ENCODE results near the gene CCDC91.

The CCDC91 gene

GRCh38 chr12:28550757-28551704, 360.8 kb downstream of the CCDC91 start:
- no peak for DNase-seq

DNA sequence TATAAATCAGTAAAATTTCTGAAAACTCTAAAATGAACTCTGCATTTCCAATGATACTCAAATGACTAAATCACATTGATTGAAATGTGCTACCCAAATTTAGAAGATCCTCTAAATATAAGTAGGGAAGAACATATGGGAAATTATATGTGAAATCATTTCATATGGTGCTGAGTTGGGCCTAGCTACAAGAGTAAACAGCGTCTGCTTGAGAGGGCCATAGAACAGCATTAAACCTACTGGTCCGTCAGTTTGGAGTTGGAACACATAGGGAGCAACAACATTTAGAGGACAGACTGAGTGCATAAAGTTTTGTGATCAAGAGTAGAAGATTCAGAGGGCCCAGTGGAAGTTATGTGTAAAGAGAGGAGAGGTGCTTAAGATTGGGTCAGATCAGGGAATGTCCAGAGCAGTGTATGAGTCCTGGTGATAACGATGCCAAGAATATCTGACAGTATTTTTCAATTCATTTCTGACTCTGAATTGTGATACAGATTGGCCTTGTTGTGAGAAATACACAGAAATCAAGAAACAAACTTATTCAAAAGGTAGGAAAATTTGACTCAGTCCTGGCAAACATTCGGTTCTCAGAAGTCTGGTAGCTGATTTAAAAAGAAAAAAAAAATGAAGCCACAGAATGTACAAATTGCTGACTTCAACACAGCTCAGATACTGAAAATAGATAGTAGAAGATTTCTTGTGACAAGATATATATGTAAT, 362.2 kb downstream of the CCDC91 start:
- no peak for DNase-seq

DNA sequence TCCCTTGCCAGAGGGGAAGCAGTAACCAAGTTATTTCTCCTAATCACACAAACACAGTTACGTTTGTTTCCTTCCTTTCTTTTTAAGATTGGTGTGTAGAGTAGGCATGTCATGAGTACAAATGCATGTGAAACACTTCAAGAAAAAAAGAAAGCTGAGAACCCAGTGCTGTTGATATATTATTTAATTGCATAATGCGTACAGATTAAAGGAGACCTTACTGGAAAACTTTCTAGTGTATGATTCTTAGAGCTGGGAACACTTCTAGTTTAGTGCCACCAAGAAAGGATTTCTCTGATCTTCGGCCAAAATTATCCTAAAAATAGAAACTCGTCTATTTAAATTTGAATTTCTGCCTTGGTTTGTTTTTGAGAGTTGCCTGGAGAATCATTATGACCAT, 365.5 kb downstream of the CCDC91 start:
- no peak for DNase-seq

DNA sequence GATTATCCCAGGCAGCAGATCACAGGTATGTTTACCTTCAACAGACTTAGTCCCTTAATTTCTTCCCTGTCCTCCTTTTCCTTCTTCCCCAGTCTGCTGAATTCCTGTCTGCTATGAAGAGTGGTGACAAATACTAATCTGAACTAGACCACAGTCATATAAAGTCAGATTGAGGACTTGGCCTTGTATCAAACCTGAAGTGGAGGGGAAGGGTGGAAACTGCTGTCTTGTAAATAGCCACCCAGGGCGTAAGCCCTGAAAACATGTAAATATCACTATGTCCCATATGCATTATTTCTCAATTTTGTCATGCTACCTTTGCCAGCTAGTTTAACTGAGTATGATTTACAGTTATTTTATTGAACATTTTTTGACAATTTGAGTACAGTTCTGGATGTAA, 368.0 kb downstream of the CCDC91 start:
- DNase-seq: no peak

DNA sequence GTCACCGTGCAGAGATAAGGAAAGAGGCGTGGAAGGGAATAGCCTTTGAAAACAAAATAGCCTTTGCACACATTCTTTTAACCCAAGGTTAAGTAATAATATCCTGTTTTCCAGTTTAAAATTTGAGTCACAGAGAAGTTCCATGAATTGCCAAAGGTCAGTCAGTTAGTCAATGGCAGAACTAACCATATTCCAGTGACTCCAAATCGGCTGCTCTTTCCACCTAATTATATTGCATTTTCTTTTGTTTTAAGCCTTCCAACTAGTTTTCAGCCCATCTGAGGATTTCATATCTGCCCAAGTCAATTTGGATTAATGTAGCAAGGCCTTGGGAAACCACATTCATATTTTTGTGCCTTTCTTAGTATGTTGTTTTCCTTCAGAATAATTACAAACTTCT, 373.0 kb downstream of the CCDC91 start:
- DNase-seq: no peak

GRCh38 chr12:28563936-28564335, 373.7 kb downstream of the CCDC91 start:
- no peak for DNase-seq

DNA sequence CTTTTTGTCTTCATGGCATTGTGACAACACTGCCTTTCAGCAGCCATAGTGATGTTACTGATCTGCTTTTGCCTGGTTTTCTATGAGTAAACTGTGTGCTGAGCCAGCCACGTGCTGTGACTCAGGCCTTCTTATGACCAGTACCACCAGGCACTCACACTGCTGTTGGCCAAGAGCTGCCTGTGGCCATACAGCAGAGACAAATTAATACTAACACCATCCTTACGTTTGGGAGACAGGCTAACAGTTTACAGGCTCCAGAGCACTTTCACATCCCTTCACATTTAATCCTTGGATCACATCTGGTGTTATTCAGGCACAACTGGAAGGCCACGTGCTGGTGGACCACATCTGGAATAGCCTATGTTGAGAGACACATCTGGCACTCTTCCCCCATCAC, 377.9 kb downstream of the CCDC91 start:
- no peak for DNase-seq

GRCh38 chr12:28568704-28569103, 378.4 kb downstream of the CCDC91 start:
- no peak for DNase-seq

GRCh38 chr12:28569698-28570411, 379.6 kb downstream of the CCDC91 start:
- no peak for DNase-seq

DNA sequence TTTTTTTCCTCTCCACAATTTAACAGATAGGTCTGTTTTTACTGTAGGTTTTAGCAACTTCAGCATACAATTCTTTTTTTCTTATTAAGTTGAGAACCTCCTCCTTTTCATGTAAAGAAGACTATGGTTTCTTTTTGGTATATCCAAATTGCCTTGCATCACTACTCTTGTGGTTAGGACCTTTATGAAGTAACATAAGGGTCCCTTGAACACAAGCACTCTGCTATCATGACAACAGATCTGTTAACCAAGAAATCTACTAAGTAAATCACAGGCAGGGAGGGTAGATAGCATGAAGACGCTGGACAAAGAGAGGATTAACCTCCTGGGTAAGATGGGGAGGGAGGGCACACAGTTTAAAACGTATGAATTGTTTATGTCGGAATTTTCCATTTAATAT, 380.6 kb downstream of the CCDC91 start:
- no peak for DNase-seq

DNA sequence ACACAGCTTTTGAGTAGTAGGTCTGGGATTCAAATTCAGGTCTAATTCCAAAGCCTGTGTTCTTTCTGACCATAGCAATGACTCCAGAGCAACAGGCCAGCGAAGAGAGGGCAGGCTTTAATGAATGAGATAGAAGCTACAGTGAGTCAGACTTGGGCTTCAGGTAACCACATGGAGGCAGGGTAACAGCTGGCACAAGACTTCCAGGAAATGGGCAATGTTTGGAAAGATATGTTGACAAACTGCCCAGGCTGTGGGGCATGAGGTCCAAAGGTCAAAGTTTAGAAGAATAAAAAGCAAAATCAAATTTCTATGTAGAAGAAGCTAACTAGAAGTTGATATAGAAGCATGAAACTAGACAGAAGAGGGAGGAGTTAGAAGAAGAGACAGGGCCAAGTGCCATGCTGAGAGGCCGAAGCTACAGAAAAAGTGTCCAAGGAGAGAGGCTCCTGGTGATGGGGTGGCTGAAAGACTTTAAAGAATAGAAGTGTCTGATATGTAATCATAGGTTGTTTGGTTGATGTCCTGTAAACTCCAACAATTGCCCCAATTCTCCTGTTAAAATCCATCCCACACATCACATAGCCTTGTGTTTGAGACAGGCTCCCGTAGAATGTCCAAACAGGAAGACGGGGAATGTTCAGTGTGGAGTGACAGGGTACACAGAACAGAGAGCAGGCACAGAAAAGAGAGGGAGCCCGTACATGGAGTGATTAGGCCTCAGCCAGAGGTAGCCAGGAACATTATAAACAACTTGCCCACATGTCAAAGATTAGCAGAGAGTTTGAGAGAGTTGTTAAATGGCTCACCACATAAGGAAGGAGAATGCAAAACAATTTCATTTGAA, 384.7 kb downstream of the CCDC91 start:
- DNase-seq: no peak

DNA sequence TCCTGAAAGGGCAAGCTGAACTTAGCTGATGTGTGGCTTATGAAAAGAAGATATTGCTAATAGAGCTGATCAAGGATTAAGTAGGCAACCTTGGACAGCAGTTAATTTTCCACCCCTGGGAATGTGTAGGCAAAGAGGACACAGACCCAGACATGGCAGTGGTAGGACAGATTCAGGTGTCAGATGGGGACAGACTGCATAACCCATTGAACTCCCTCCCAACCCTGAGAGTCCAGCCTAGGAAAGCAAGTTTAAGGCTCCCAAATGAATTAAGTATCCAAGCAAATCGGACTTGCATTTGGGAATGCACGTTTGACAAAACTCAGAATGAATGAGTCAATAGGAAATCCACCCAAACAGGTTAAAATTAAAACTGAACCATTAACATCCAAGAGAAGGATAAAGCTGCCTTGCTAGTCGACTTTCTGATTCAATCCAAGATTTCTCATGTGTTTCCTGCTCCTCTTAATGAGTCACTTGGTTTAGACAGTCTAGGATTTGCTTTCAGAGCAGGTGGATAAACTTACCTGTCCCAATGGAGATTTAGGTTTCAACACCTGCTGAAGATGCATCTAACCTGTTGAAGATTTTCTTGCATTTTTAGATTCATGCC, 385.4 kb downstream of the CCDC91 start:
- DNase-seq: no peak

DNA sequence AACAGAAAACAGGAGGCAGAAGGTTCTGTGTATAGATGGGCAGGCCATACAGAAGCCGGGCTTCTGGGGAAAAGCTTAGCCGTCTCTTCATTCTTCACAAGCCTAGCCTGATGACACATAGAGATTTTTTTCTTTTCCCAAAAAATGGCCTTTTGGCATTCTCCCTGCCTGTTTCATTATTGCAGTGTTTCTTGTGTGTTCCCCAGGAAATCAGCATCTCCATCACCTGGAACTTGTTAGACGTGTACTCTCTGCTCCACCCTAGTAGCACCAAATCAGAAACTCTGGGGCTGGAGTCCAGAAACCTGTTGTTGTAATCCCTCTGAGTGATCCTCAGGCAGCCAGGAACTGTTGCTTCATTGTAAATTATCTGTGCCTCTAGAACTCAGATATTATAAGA, 388.1 kb downstream of the CCDC91 start:
- no peak for DNase-seq

GRCh38 chr12:28578833-28579252, 388.6 kb downstream of the CCDC91 start:
- DNase-seq: no peak

GRCh38 chr12:28582672-28583376, 392.6 kb downstream of the CCDC91 start:
- no peak for DNase-seq

DNA sequence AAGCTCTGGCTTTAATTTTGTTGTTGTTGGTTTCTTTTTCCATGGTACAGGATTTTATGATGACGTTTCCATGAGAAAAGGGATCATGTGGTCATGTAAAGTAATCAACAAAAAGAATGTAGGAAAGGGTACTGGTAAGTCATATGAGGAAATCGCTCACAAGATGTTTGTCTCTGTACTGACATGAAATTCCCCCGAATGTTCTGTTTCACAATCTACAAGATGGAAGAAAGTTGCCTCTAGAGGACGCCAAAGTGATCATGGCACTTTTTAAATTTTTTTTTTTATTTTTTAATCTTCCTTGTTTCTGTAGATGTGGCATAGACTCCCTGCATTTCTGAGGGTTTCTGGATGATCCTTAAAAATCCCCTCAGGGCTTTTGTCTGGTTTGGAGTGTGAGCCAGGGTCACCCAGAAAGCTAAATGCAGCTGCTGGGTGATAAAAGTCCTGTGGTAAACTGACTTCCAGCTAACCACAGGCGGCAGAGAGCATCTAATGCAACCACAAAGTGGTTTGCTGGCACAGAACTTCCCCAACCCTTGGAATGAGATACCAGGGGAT, 393.5 kb downstream of the CCDC91 start:
- DNase-seq: no peak

DNA sequence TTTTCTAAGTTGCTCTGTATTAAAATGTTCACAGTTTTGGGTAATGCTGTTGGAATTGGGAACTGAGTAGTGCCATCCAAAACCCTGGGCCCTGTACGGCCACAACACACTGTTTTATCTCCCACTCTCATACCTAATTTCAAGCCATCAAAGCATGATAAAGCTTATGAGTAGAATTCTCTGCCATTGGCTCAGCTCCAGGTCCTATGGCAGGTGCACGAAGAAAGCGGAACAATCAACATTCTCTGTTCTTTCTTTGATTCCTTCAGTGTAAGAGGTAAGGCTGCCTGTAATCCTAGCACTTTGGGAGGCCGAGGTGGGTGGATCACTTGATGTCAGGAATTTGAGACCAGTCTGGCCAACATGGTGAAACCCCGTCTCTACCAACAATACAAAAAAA, 394.9 kb downstream of the CCDC91 start:
- DNase-seq: no peak

DNA sequence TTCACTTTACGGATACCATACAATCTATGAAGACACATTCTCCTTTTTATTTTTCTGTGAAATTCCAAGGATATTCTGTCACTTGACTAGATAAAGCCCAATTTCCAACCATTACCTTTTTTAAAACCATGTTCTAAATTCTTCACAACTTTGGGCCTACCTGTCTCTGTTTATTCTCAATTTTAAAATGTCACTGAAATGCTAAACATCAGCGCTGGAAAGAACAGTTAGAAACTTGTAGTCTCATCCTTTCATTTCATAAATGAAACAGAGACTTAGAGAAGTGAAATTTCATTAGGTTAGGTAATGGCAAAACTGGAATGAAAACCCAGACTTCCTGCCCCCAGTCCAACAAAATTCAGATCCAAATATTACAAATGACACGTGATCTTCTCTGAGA, 396.2 kb downstream of the CCDC91 start:
- DNase-seq: no peak

- DNase-seq: no peak
Measured at GRCh38 chr12:28591831-28592230, 401.6 kb downstream of the CCDC91 start.

Data from bone marrow (tissue), 2 donors.